HCT116 (cell line): ENCODE results near the gene HBE1. TPM values are rescaled to one million over a fixed set of nuclear protein-coding genes. Genes with fewer than 3 reads are reported as not detected.

Experiments used
- ATAC-seq: fragments of 200-7000 bp; cut with Tn5 transposase; 2 replicates; pipeline ENCODE4 v1.9.1; 2020; ENCODE audit warnings: mild to moderate bottlenecking, moderate library complexity
- BruUV-seq: library from RNA; stranded (reverse); fragments of 400-500 nt; replicated peaks from 2 replicates; lab custom pipeline; 2021; lab: Mats Ljungman, UMichigan
- CTCF ChIA-PET: fragments of 300-600 bp; sonication (Branson Sonifier 250); formaldehyde crosslinking; loops from one replicate; lab custom pipeline; 2021; ENCODE audit warnings: antibody characterized with exemption; lab: Charles Lee
- POLR2A ChIA-PET: fragments of 300-600, 350-600 bp; sonication (Branson Sonifier 250); formaldehyde crosslinking; loops from one replicate; lab custom pipeline; 2021; ENCODE audit warnings: antibody characterized with exemption; lab: Charles Lee
- RAD21 ChIA-PET, 2 experiments: fragments of 300-600 bp; sonication (Branson Sonifier 250); formaldehyde crosslinking; loops; one replicate each; lab custom pipeline; 2023; ENCODE audit warnings: low total read pairs in 2 of 2; ENCODE audit not compliant: uncharacterized antibody in 2 of 2, unreplicated experiment in 2 of 2, low non-redundant PET in 1 of 2; lab: Charles Lee
- DNase-seq: peaks from one replicate; pipeline ENCODE4 v3.0.0-alpha.2; 2010; ENCODE audit warnings: low read depth, low spot score
- H2AFZ ChIP-seq: fragments of 200-600 bp; shearing (Covaris generic), sonication (generic); 2 replicates; pipeline ENCODE4 v1.6.1; 2017; ENCODE audit warnings: low read depth, mixed run types, mixed read lengths, antibody characterized with exemption, low read length; ENCODE audit not compliant: poor library complexity, severe bottlenecking
- H3K27ac ChIP-seq: 2 replicates; pipeline ENCODE4 v1.5.1; 2012; ENCODE audit warnings: low read depth, low read length
- H3K27me3 ChIP-seq: fragments of 200-600 bp; sonication (generic); 2 replicates; pipeline ENCODE4 v1.6.1; 2016; ENCODE audit warnings: mixed run types, low read length, mixed read lengths; ENCODE audit not compliant: insufficient read depth
- H3K36me3 ChIP-seq, 2 experiments: fragments of 200-500 bp in 1 of 2; fragments of 200-600 bp in 1 of 2; sonication (Bioruptor generic) in 1 of 2; sonication (generic) in 1 of 2; 2 replicates each; pipeline versions ENCODE4 v1.5.1 to v1.6.1; 2014 to 2016; ENCODE audit warnings: low read length in 2 of 2, inconsistent platforms in 1 of 2, mixed read lengths in 1 of 2, mixed run types in 1 of 2; ENCODE audit not compliant: insufficient read depth in 2 of 2, control insufficient read depth in 1 of 2
- H3K4me1 ChIP-seq, 2 experiments: fragments of 200-600 bp in 1 of 2; sonication (generic) in 1 of 2; 2 replicates each; pipeline versions ENCODE4 v1.5.1 to v1.6.1; 2012 to 2017; ENCODE audit warnings: low read length in 2 of 2, inconsistent platforms in 1 of 2, mild to moderate bottlenecking in 1 of 2, mixed read lengths in 1 of 2, mixed run types in 1 of 2, moderate library complexity in 1 of 2; ENCODE audit not compliant: insufficient read depth in 2 of 2, control insufficient read depth in 1 of 2
- H3K4me2 ChIP-seq: fragments of 200-600 bp; sonication (generic); 2 replicates; pipeline ENCODE4 v1.6.1; 2017; ENCODE audit warnings: mixed run types, low read length, mixed read lengths
- H3K4me3 ChIP-seq, 2 experiments: fragments of 200-600 bp in 1 of 2; sonication (generic) in 1 of 2; replicated peaks in 1 of 2; 2 replicates each; pipeline ENCODE4 v1.5.1; 2011 to 2016; ENCODE audit warnings: low read length in 2 of 2, control low read depth in 1 of 2, low read depth in 1 of 2, mild to moderate bottlenecking in 1 of 2, mixed read lengths in 1 of 2, mixed run types in 1 of 2
- H3K79me2 ChIP-seq: fragments of 200-600 bp; sonication (generic); 2 replicates; pipeline ENCODE4 v1.6.1; 2017; ENCODE audit warnings: mild to moderate bottlenecking, mixed run types, low read length, moderate library complexity, mixed read lengths; ENCODE audit not compliant: insufficient read depth
- H3K9ac ChIP-seq: fragments of 200-600 bp; sonication (generic); 2 replicates; pipeline ENCODE4 v1.6.1; 2016; ENCODE audit warnings: low read length, mixed read lengths
- H3K9me2 ChIP-seq: fragments of 200-600 bp; sonication (generic), shearing (Covaris generic); 2 replicates; pipeline ENCODE4 v1.6.1; 2017; ENCODE audit warnings: mixed run types, mild to moderate bottlenecking, moderate library complexity; ENCODE audit not compliant: insufficient read depth
- H3K9me3 ChIP-seq, 2 experiments: fragments of 200-500 bp in 1 of 2; fragments of 200-600 bp in 1 of 2; sonication (Bioruptor generic) in 1 of 2; sonication (generic) in 1 of 2; 2 replicates each; pipeline ENCODE4 v1.6.1; 2014 to 2017; ENCODE audit warnings: low read length in 2 of 2, mixed read lengths in 2 of 2, inconsistent platforms in 1 of 2, low read depth in 1 of 2, mild to moderate bottlenecking in 1 of 2, mixed run types in 1 of 2, moderate library complexity in 1 of 2; ENCODE audit not compliant: control insufficient read depth in 1 of 2, insufficient read depth in 1 of 2
- H4K20me1 ChIP-seq: fragments of 200-600 bp; sonication (generic), shearing (Covaris generic); 2 replicates; pipeline ENCODE4 v1.6.1; 2017; ENCODE audit warnings: mixed run types, mild to moderate bottlenecking, moderate library complexity; ENCODE audit not compliant: insufficient read depth
- CBX3 ChIP-seq: IDR thresholded peaks from 2 replicates; pipeline ENCODE4 v1.6.1; 2012; ENCODE audit warnings: low read depth
- EZH2 ChIP-seq: fragments of 200-600 bp; sonication (generic); IDR thresholded peaks from 2 replicates; pipeline ENCODE4 v1.6.1; 2017; ENCODE audit warnings: antibody characterized with exemption, mixed run types
- EZH2phosphoT487 ChIP-seq: fragments of 200-600 bp; IDR thresholded peaks from 2 replicates; pipeline ENCODE4 v1.6.1; 2018; ENCODE audit warnings: antibody characterized with exemption, borderline replicate concordance
- POLR2AphosphoS5 ChIP-seq: IDR thresholded peaks from 2 replicates; pipeline ENCODE4 v1.6.1; 2011; ENCODE audit warnings: mild to moderate bottlenecking, low read depth, low read length, moderate library complexity
- intact Hi-C: fragments of 100-400 bp; cut with micrococcal nuclease; formaldehyde crosslinking; loops from 2 replicates; pipeline ENCODE4 v1.10.0; 2022
- total RNA-seq: library from RNA; stranded (reverse); gene quantifications from one replicate; pipeline ENCODE4 v1.2.1, GENCODE V29; 2021; ENCODE audit not compliant: unreplicated experiment
- TF ChIP-seq, protein P1 (sequence below): IDR thresholded peaks from 2 replicates; pipeline ENCODE4 v1.6.1; 2012
- TF ChIP-seq, protein P2 (sequence below), 3 experiments: fragments of 200-600 bp in 1 of 3; sonication (generic) in 1 of 3; IDR thresholded peaks in 2 of 3; conservative IDR thresholded peaks in 1 of 3; 2 replicates each; pipeline ENCODE4 v1.5.1; 2012 to 2017; ENCODE audit warnings: low read depth in 2 of 3, low read length in 2 of 3, antibody characterized with exemption in 1 of 3, borderline replicate concordance in 1 of 3, control low read depth in 1 of 3, mild to moderate bottlenecking in 1 of 3, mixed read lengths in 1 of 3, mixed run types in 1 of 3, moderate library complexity in 1 of 3; ENCODE audit not compliant: insufficient read depth in 1 of 3

HBE1 gene
- total RNA-seq, 1 experiment from 2014 or later = 212 TPM

DNA sequence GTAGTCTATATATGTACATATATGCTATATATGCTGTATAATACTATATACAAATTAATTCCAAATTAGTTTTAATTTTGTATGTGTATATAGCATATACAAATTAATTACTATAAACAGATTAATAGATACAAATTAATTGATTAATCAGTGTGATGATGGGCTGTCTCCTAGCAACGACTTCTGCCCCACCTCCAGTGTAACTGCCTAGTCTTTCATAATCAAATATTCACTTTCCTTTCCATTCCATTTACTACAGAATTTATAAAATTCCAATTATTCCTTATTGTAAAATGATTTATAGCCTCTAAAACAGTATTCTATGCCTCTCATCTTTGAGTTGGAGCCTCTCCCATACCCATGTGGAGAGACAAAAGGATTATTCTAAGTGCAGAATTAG lies 36.4 kb downstream of the HBE1 start:
- ATAC-seq = no peak
- Histone ChIP-seq H3K9ac (no peak overlapping the region), H3K4me1 (no peaks in the 10 kb centered on the region), H3K9me2 (no peaks in the 10 kb centered on the region), H2AFZ (no peak overlapping the region), H3K79me2 (no peaks in the 10 kb centered on the region), H3K9me3 (no peaks in the 10 kb centered on the region), H3K27ac (no peak overlapping the region), H3K4me3 (no peak overlapping the region), H3K36me3 (no peaks in the 10 kb centered on the region), H3K4me2 (no peak overlapping the region)
- ChIA-PET POLR2A (no interaction called here), CTCF (no interaction called here)
- intact Hi-C loops = no loop called here
- no TSS peak for BruUV-seq
- no peak for DNase-seq
- TF ChIP-seq EZH2 (no peak), POLR2AphosphoS5 (no peak), CBX3 (no peak)
- TF ChIP-seq, protein P1, sequence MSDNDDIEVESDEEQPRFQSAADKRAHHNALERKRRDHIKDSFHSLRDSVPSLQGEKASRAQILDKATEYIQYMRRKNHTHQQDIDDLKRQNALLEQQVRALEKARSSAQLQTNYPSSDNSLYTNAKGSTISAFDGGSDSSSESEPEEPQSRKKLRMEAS = no peak
- TF ChIP-seq, protein P2, sequence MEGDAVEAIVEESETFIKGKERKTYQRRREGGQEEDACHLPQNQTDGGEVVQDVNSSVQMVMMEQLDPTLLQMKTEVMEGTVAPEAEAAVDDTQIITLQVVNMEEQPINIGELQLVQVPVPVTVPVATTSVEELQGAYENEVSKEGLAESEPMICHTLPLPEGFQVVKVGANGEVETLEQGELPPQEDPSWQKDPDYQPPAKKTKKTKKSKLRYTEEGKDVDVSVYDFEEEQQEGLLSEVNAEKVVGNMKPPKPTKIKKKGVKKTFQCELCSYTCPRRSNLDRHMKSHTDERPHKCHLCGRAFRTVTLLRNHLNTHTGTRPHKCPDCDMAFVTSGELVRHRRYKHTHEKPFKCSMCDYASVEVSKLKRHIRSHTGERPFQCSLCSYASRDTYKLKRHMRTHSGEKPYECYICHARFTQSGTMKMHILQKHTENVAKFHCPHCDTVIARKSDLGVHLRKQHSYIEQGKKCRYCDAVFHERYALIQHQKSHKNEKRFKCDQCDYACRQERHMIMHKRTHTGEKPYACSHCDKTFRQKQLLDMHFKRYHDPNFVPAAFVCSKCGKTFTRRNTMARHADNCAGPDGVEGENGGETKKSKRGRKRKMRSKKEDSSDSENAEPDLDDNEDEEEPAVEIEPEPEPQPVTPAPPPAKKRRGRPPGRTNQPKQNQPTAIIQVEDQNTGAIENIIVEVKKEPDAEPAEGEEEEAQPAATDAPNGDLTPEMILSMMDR (IDR thresholded peaks at IDR 0.05 in 2 of 3, conservative IDR thresholded peaks at IDR 0.05 in 1 of 3; ENCODE audit: borderline replicate concordance in 1 of 3, insufficient read depth in 1 of 3, low read depth in 2 of 3, low read length in 2 of 3) = no peak
- TF ChIP-seq, all 23 proteins: peak for 0
- RAD21 ChIA-PET = no interaction called here
- H3K27me3 ChIP-seq = peaks cover 24% of the 10 kb centered on the region
- H4K20me1 ChIP-seq = no peaks in the 10 kb centered on the region

DNA sequence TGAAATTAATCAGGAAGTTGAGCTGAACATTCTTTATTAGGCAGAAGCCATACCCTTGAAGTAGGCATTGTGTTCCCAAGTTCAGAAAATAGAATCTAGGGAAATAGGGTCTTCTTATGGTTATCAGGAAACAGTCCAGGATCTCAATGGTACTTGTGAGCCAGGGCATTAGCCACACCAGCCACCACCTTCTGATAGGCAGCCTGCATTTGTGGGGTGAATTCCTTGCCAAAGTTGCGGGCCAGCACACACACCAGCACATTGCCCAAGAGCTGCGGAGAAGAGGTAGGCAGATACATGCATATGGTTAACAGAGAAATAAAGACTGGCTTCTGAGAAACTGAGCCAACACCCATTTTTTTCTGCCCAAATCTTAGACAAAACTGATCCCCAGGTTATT lies 36.9 kb downstream of the HBE1 start:
- Histone ChIP-seq H3K27ac (no peak overlapping the region), H3K4me1 (no peaks in the 10 kb centered on the region), H3K4me2 (no peak overlapping the region), H4K20me1 (no peaks in the 10 kb centered on the region), H3K36me3 (no peaks in the 10 kb centered on the region), H3K9ac (no peak overlapping the region), H2AFZ (no peak overlapping the region), H3K9me2 (no peaks in the 10 kb centered on the region), H3K79me2 (no peaks in the 10 kb centered on the region), H3K4me3 (no peak overlapping the region), H3K9me3 (no peaks in the 10 kb centered on the region), H3K27me3 (peaks cover 23% of the 10 kb centered on the region)
- intact Hi-C loops = no loop called here
- DNase-seq (no peak), ATAC-seq (no peak)
- CTCF ChIA-PET = no interaction called here
- no peak for TF ChIP-seq EZH2phosphoT487
- no peak for TF ChIP-seq POLR2AphosphoS5
- RAD21 ChIA-PET = no interaction called here
- BruUV-seq = no TSS peak
- POLR2A ChIA-PET = no interaction called here
